ENCODE data around the gene ADGRL3.

DNA sequence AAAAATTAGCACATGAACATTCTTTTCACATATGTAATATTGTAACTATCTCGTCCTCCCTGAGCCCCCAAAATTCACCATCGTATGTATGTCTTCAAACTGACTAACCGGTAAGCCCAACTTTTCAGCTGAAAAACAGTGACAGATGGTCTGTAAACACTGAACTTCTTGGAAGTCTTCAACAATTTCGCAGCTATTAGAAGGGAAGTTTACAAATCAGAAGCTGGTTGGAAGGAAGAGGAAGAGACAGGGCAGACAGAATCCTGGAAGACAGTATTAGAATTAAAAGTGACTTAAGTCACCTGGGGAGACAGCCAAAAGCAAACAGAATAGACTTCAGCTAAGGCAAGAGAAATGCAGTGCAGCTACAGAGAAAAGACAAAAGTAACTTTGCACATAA is 858.4 kb downstream of the ADGRL3 start:
- TF ChIP-seq, protein P1, sequence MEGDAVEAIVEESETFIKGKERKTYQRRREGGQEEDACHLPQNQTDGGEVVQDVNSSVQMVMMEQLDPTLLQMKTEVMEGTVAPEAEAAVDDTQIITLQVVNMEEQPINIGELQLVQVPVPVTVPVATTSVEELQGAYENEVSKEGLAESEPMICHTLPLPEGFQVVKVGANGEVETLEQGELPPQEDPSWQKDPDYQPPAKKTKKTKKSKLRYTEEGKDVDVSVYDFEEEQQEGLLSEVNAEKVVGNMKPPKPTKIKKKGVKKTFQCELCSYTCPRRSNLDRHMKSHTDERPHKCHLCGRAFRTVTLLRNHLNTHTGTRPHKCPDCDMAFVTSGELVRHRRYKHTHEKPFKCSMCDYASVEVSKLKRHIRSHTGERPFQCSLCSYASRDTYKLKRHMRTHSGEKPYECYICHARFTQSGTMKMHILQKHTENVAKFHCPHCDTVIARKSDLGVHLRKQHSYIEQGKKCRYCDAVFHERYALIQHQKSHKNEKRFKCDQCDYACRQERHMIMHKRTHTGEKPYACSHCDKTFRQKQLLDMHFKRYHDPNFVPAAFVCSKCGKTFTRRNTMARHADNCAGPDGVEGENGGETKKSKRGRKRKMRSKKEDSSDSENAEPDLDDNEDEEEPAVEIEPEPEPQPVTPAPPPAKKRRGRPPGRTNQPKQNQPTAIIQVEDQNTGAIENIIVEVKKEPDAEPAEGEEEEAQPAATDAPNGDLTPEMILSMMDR (IDR thresholded peaks at IDR 0.05) = no peak
- no peak for TF ChIP-seq POLR2A (IDR thresholded peaks at IDR 0.05)

Measured in adrenal gland (tissue), 5 donors.